ENCODE measurements around the gene QDPR.

The QDPR gene

DNA sequence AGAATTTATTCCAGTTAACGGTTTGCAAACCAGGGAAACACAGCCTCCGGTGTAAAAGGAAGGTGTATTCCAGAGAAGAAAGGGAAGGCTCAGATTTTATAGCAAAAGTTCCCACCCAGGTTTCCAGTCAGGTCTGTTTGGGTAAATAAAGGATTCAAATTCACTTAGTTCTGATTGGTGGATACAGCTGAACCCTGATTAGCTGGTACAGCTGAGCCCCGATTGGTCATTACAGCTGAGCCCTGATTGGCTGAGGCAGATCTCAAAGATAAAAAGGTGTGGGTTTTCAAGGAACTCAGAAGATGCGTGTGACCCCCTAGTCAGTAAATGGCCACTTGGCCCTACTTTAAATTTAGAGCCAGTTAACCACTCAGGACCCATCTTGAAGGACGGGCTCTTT lies 9.7 kb upstream of the QDPR start:
- H4K20me1 ChIP-seq (ENCODE audit: insufficient read depth, low read length): no peaks in the 10 kb centered on the region
- TF ChIP-seq EZH2phosphoT487 (IDR thresholded peaks at IDR 0.05; ENCODE audit: low read length) (no peak), EZH2 (optimal IDR thresholded peaks at IDR 0.05; ENCODE audit: low read depth, low read length) (no peak)
- TF ChIP-seq, protein P1, sequence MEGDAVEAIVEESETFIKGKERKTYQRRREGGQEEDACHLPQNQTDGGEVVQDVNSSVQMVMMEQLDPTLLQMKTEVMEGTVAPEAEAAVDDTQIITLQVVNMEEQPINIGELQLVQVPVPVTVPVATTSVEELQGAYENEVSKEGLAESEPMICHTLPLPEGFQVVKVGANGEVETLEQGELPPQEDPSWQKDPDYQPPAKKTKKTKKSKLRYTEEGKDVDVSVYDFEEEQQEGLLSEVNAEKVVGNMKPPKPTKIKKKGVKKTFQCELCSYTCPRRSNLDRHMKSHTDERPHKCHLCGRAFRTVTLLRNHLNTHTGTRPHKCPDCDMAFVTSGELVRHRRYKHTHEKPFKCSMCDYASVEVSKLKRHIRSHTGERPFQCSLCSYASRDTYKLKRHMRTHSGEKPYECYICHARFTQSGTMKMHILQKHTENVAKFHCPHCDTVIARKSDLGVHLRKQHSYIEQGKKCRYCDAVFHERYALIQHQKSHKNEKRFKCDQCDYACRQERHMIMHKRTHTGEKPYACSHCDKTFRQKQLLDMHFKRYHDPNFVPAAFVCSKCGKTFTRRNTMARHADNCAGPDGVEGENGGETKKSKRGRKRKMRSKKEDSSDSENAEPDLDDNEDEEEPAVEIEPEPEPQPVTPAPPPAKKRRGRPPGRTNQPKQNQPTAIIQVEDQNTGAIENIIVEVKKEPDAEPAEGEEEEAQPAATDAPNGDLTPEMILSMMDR (IDR thresholded peaks at IDR 0.05; ENCODE audit: low read length): no peak
- no peak overlapping the region for H3K9ac ChIP-seq (ENCODE audit: low read length)
- no peaks in the 10 kb centered on the region for H3K9me3 ChIP-seq (replicated peaks; ENCODE audit: insufficient read depth, low read length)
- no peaks in the 10 kb centered on the region for H3K9me2 ChIP-seq (replicated peaks; ENCODE audit: insufficient read depth, low read length)
- H2AFZ ChIP-seq (ENCODE audit: low read length): no peak overlapping the region
- no peaks in the 10 kb centered on the region for H3K36me3 ChIP-seq (replicated peaks; ENCODE audit: insufficient read depth, low read length)
- H3K4me2 ChIP-seq (ENCODE audit: low read depth, low read length): no peak overlapping the region
- no peak for DNase-seq
- H3K27ac ChIP-seq (ENCODE audit: low read length): no peak overlapping the region
- no peaks in the 10 kb centered on the region for H3K4me1 ChIP-seq (ENCODE audit: low read length)
- no peaks in the 10 kb centered on the region for H3K27me3 ChIP-seq (replicated peaks; ENCODE audit: insufficient read depth, low read length)
- H3K79me2 ChIP-seq (ENCODE audit: low read length): no peaks in the 10 kb centered on the region
- no peaks in the 10 kb centered on the region for H3F3A ChIP-seq (ENCODE audit: insufficient read depth, low read length)
- H3K4me3 ChIP-seq (ENCODE audit: low read length): no peak overlapping the region

DNA sequence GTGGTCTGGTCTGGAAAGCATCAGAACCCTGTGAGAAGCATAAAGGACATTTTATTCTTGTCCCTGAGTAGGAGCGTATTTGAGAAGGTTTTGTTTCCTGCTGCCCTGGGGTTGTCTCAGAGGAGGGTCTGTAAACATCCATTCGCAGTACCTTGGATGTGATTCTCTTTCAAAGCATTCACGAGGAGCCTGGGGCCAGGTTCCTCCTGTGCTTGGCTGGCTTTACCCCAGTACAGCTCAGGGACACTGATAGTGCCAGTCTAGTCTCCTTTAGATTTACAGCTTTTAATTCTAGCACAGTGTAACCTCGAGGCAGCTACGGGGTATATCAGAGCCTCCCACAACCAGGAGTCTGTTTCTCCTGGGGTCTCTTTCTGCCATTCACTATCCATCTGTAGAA lies 5.8 kb upstream of the QDPR start:
- no peak overlapping the region for H2AFZ ChIP-seq (ENCODE audit: low read length)
- no peaks in the 10 kb centered on the region for H3K36me3 ChIP-seq (replicated peaks; ENCODE audit: insufficient read depth, low read length)
- H3K9me2 ChIP-seq (replicated peaks; ENCODE audit: insufficient read depth, low read length): no peaks in the 10 kb centered on the region
- no peak overlapping the region for H3K27ac ChIP-seq (ENCODE audit: low read length)
- TF ChIP-seq EZH2 (optimal IDR thresholded peaks at IDR 0.05; ENCODE audit: low read depth, low read length) (no peak), EZH2phosphoT487 (IDR thresholded peaks at IDR 0.05; ENCODE audit: low read length) (no peak)
- TF ChIP-seq, protein P1 (IDR thresholded peaks at IDR 0.05; ENCODE audit: low read length): no peak
- no peak overlapping the region for H3K4me3 ChIP-seq (ENCODE audit: low read length)
- H3F3A ChIP-seq (ENCODE audit: insufficient read depth, low read length): 0 out of 2 replicates have a peak, but pooled peaks cover 1% of the 10 kb centered on the region
- no peak for DNase-seq
- H4K20me1 ChIP-seq (ENCODE audit: insufficient read depth, low read length): no peaks in the 10 kb centered on the region
- no peaks in the 10 kb centered on the region for H3K9me3 ChIP-seq (replicated peaks; ENCODE audit: insufficient read depth, low read length)
- no peak overlapping the region for H3K4me2 ChIP-seq (ENCODE audit: low read depth, low read length)
- no peaks in the 10 kb centered on the region for H3K79me2 ChIP-seq (ENCODE audit: low read length)
- peaks cover 3% of the 10 kb centered on the region for H3K4me1 ChIP-seq (ENCODE audit: low read length)
- H3K9ac ChIP-seq (ENCODE audit: low read length): no peak overlapping the region
- H3K27me3 ChIP-seq (replicated peaks; ENCODE audit: insufficient read depth, low read length): no peaks in the 10 kb centered on the region

DNA sequence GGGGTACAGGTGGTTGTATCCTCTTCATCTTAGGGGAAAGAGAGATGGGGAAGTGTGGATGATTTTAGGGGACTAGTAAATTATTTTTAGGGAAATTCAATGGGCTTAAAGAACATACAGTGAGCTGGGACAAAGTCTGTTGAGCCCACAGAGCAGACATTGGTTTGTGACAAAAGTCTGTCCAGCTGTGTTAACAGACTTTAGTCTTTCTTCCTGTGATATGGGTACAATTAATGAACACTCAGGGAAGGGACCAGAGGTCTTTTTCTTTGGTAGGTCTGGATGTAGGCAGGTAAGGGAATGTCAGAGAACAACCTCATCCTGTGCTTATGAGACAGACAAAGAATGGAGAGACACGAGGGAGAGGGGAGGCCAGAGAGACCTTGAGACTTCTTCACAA lies 5.1 kb upstream of the QDPR start:
- Histone ChIP-seq H3K36me3 (replicated peaks; ENCODE audit: insufficient read depth, low read length) (no peaks in the 10 kb centered on the region), H4K20me1 (ENCODE audit: insufficient read depth, low read length) (no peaks in the 10 kb centered on the region), H3K27me3 (replicated peaks; ENCODE audit: insufficient read depth, low read length) (no peaks in the 10 kb centered on the region), H3K27ac (ENCODE audit: low read length) (no peak overlapping the region), H3F3A (ENCODE audit: insufficient read depth, low read length) (0 out of 2 replicates have a peak, but pooled peaks cover 7% of the 10 kb centered on the region), H2AFZ (ENCODE audit: low read length) (no peak overlapping the region), H3K79me2 (ENCODE audit: low read length) (no peaks in the 10 kb centered on the region), H3K9ac (ENCODE audit: low read length) (no peak overlapping the region), H3K9me3 (replicated peaks; ENCODE audit: insufficient read depth, low read length) (no peaks in the 10 kb centered on the region), H3K4me1 (ENCODE audit: low read length) (peaks cover 6% of the 10 kb centered on the region), H3K4me3 (ENCODE audit: low read length) (no peak overlapping the region), H3K9me2 (replicated peaks; ENCODE audit: insufficient read depth, low read length) (no peaks in the 10 kb centered on the region), H3K4me2 (ENCODE audit: low read depth, low read length) (no peak overlapping the region)
- no peak for TF ChIP-seq EZH2 (optimal IDR thresholded peaks at IDR 0.05; ENCODE audit: low read depth, low read length)
- no peak for TF ChIP-seq EZH2phosphoT487 (IDR thresholded peaks at IDR 0.05; ENCODE audit: low read length)
- TF ChIP-seq, protein P1 (IDR thresholded peaks at IDR 0.05; ENCODE audit: low read length): no peak
- DNase-seq: no peak

All from MM.1S (cell line).